GM21737 (cell line): ENCODE measurements around the gene SNAP25.
A peak's percentile ranks its signal among the peaks of the same experiment; 100 is the strongest.

Source experiments
- ATAC-seq: cut with Tn5 transposase; IDR thresholded peaks from one replicate; pipeline ENCODE4 v1.9.1; 2021; ENCODE audit warnings: mild to moderate bottlenecking, moderate library complexity; ENCODE audit not compliant: unreplicated experiment

The SNAP25 gene

GRCh38 chr20:10216146-10216791 lies 2.4 kb upstream of the SNAP25 start:
- no peak for ATAC-seq

DNA sequence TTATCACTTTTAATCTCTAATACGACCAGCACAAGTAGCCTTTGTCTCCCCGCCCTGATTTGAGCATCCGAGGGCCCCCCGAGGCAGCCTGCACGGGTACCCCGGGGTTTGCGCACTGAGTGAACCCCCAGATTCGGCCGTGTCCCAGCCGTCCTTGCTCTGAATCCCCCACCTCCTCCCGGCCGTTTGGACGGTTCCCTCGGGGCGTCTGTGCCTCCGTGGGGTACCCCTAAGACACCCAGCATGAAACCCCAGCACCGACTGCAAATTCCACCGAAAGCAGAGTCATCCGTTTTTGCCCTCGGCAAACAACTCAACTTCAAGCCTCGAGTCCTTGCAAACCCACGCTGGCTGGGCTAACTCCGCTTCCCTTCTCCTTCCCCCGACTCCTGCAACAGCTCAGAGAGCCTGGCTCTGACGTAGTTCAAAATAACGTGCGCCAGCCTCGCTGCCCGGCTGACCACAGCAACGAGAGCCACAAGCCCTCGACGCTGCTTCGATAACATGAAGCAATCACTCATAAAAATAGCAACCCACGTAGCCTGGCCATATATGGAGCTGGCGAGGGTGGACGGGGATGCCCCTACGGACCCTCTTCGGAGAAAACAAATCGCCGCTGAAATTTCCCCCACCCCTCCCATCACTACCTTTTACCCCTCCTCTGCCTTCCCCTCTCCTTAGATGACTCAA lies 764 bp upstream of the SNAP25 start:
- no peak for ATAC-seq

DNA sequence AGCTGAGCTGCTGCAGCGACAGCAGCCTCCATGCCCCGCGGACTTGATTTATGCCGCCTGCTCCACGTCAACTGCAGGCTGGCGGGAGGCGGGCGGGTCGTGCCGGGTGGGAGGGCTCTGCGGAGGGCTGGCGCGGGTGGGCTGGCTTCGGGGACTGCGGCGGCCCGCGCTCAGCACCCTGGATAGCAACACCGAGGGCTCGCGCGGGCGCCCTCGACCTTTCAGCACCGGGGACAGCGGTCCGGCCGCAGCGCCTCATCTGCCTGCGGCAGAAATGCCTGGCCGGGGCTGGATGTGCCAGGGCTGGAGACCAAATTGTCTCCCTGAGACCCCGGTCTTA lies 792 bp downstream of the SNAP25 start:
- peak; percentile 68 for ATAC-seq

DNA sequence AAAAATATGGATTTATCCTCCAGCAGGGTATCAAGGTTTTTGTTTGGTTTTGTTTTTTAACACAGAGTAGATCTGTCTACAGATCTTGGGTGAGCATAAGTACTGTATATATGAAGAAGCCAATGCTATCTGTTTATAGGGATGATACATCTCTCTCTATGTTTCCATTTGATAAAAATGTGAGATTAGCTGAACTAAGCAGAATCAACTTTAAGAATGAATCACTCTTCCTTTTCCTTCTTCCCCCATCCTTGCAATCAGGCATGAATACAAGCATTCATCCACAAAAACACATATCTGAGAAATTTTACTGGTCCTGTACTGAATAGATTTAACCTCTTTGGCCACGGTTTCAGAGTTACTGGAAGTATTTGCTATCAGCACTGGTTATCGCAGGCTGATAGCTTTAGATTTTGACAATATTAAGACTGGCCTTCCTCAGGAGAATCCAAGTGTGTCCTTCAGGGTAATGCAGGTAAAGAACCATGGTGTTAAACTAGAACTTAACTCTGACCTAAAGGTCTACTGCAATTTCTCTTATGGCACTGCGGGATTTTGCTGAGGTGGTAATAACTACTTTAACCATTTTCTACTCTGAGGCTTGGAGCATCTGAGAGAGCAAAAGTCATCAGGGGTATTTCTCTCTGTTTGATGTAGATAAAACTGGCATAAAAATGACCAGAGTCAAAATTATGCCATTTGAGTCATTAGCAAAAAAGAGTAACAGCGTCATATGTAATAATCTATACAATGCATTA lies 1.5 kb downstream of the SNAP25 start:
- ATAC-seq = no peak

GRCh38 chr20:10221021-10221420 lies 2.4 kb downstream of the SNAP25 start:
- ATAC-seq = no peak

DNA sequence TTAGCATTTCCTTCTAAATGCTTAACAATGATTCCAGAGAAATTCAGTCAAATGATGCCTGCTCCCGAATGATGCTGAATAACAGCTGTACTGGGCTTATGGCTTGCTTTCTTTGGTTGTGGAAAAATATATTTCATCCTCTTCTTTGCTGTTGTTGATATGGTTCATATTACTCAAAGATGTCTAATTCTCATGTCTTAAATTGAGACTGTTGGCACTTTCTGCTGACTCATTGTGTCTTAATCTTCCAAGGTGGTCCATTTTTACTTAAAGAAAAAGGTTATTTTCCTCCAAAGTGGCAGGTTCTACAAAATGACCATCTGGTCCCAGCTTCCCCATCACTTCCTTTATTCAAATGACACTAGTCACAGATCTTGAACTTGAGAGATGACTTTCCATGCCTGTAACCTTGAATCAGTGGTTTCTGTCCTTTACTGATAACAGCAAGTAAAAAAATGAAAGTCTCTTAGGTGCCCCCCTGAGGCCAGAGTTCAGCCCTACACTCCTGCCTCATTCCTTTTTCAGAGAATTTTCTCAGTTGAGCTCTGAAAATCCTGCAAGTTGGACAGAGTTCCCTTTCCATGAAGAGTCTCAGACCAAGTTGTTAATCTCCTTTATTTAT lies 6.9 kb downstream of the SNAP25 start:
- ATAC-seq = no peak

- no peak for ATAC-seq
Observed at GRCh38 chr20:10228330-10228729, 9.7 kb downstream of the SNAP25 start.

DNA sequence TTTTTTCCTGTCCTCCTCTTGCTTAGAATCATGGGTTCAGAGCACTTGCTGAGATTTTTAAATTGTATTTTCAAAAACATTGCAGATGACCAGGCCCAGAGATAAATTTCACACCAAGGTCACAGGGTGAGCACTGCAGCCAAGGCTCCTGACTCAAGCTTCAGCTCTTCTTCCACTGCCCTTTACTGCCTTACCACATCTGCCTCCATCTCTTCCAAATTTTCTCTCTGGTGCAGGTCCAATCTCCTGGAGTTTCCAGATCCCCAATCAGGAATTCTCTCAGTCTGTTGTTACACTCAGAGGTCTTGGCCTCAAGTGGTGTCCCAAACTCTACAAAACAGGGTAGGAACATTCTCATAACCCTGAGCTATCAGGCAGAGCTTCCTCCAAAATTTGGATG lies 12.7 kb downstream of the SNAP25 start:
- ATAC-seq = no peak

GRCh38 chr20:10236540-10237533 lies 18.2 kb downstream of the SNAP25 start:
- ATAC-seq = no peak

GRCh38 chr20:10239954-10240353 lies 21.3 kb downstream of the SNAP25 start:
- ATAC-seq = no peak

DNA sequence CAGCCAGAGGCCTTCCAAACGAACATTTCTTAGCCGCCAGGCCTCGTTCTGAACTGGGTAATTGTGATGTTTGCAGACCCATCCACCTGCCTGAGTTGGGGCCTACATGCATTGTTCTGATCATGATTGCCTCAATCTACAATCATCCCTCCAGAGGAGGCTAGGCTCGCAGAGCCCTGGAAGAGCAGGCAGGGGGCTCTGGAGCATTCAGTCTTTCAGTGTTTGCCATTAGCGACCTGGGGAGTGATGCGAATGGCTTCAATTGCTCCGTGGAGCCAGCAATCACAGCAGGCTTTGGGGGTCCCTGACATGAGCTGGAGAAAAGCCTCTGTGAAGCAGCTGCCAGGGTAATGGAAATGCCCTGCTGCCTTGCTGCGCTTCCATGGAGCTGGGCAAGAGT lies 22.0 kb downstream of the SNAP25 start:
- ATAC-seq = no peak

DNA sequence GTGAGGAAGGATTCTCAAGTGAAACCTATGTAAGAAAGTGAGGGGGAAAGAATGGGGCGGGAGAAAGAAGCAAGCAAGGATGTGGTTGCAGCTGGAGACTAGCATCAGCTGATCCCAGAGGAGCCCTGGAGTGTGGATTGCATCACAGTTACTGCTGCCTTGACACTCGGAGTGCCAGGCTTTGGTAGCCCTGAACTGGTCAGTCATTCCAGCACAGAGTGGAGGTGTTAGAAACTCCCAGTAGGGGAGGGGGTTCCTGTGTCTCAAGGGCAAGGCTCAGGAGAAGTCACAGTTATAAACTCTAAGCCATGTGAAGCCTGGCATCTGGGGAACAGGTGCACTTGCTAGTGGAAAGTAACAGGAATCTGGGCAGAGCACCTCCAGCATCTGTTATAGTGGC lies 23.5 kb downstream of the SNAP25 start:
- ATAC-seq = no peak

DNA sequence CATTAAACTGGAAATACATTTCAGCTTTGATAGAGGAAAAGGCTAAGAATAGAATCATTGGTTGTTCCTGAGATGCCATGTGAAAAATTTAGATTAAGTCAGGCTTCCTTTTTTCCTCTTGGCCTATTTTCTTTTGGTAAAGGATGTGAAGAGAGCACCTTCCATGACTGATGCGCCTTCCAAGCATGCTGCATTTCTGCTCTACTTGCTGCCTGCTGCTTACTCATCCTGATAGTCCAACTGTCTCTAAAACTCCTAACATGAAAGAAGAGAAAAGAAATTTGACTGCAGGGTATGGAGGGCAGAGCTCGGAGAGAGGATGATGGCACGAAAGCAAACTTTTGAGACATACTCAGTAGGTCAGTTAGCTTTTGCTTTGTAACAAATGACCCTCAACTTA lies 28.8 kb downstream of the SNAP25 start:
- ATAC-seq = no peak

DNA sequence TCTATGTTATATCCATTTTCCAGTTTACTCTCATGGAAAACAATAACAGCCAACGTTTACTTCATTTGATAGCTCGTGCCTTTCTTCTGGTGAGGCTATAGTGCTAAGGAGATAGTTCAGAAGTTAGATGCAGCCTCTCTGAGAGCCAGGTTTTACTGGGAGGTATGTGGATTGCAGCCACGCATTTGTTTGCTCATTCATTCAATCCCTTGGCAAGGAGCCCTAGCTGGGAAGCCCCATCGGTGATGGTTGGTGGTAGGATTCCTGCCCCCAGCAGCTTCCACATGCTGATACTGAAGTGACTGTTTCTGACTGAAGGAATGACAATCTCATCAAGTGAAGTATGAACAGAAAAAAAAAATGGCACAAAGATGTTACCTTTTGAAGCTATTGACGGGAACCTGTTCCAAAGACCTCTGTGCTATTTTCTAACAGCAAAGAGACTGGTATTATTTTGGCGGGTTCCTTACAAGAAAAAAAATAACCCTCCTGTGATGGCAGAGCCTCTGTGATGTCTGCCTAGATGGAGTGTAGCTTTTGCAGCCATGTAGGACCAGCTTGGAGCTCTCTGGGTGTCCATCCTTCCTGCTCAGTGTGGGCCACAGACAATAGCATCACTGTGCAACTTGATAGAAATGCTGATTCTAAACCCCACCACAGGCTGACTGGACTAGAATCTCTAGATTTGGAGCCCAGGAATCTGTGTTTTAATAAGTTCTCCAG lies 30.6 kb downstream of the SNAP25 start:
- ATAC-seq = no peak

- ATAC-seq = no peak
Observed at GRCh38 chr20:10249822-10250221, 31.2 kb downstream of the SNAP25 start.

- no peak for ATAC-seq
Observed at GRCh38 chr20:10250902-10251301, 32.3 kb downstream of the SNAP25 start.

- no peak for ATAC-seq
Observed at GRCh38 chr20:10253780-10254179, 35.1 kb downstream of the SNAP25 start.

- ATAC-seq = no peak
Observed at GRCh38 chr20:10255846-10256245, 37.2 kb downstream of the SNAP25 start.

DNA sequence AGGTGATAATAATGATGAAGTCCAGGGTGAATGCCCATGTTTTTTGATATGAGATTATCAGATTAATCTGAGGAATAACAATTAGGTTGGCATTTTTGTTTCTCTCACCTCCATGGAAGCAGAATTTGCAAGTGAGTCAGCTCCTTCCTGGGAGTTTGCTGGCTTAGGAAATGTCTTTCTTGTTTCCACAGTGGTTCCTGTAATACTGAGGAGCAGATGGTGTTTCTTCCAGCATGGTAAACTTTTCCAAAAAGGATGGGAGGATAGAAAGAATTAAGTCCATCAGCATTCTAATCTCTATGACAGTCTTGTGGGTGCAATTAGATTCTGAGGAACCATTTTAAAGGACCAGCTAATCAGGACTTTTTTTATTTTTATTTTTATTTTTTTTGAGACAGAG lies 40.5 kb downstream of the SNAP25 start:
- no peak for ATAC-seq

DNA sequence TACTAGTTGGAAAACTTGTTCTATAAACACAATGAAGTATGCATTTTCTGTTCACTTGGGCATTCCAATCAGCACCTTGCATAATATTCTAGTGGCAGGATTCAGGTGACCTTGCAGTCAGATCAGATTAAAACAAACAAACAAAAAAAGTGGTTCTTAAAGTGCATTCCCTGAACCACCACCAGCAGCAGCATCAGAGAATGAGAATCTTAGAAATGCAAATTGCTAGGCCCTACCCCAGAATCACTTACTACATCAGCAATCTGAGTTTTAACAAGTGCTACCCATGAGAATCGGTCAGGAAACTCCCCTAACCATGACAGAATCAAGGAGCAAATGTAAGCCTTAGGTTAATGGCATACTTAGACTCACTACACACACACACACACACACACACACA lies 41.7 kb downstream of the SNAP25 start:
- no peak for ATAC-seq
